Measurements from ENCODE around the gene HLA-E. TPM values are rescaled to one million over a fixed set of nuclear protein-coding genes. Genes with fewer than 3 reads are reported as not detected.
A peak's percentile ranks its signal among the peaks of the same experiment; 100 is the strongest.
"Not testable (repeated sequence)": the region's sequence is repeated elsewhere in the genome, so short reads cannot be mapped to it uniquely, and the experiment has no call there.

HLA-E gene
- total RNA-seq, 3 donors from 2014 or later = 420 to 803 (median 575) TPM

GRCh38 chr6:30511169-30511546, 21.8 kb downstream of the HLA-E start:
- DNase-seq (ENCODE audit: low spot score in 2 of 2) = no peak
- TF ChIP-seq CTCF (IDR thresholded peaks at IDR 0.05) (no peak), POLR2AphosphoS5 (IDR thresholded peaks at IDR 0.05) (no peak), POLR2A (IDR thresholded peaks at IDR 0.05) (no peak)
- Histone ChIP-seq H3K27ac (no peak overlapping the region), H3K4me1 (no peaks in the 10 kb centered on the region), H3K4me3 (no peak overlapping the region), H3K9me3 (no peaks in the 10 kb centered on the region), H3K27me3 (no peaks in the 10 kb centered on the region), H3K36me3 (no peaks in the 10 kb centered on the region)
- intact Hi-C loops (cut with DNase I; ENCODE audit: low total_unique reads) = no loop called here

- H3K27ac ChIP-seq = no peak overlapping the region
- H3K4me3 ChIP-seq = no peak overlapping the region
- H3K36me3 ChIP-seq = no peaks in the 10 kb centered on the region
- H3K9me3 ChIP-seq = no peaks in the 10 kb centered on the region
- intact Hi-C loops (cut with DNase I; ENCODE audit: low total_unique reads) = no loop called here
- H3K4me1 ChIP-seq = no peaks in the 10 kb centered on the region
- H3K27me3 ChIP-seq = no peaks in the 10 kb centered on the region
- TF ChIP-seq POLR2AphosphoS5 (IDR thresholded peaks at IDR 0.05) = no peak
- TF ChIP-seq CTCF (IDR thresholded peaks at IDR 0.05) = no peak
- no peak for TF ChIP-seq POLR2A (IDR thresholded peaks at IDR 0.05)
- DNase-seq (ENCODE audit: low spot score in 2 of 2) = no peak
These were observed 24.1 kb downstream of the HLA-E start for GRCh38 chr6:30513451-30513850.

GRCh38 chr6:30515106-30515505, 25.8 kb downstream of the HLA-E start:
- Histone ChIP-seq H3K27ac (peak overlapping the region; percentile 92 to 98), H3K27me3 (no peaks in the 10 kb centered on the region), H3K4me3 (no peak overlapping the region), H3K36me3 (no peaks in the 10 kb centered on the region), H3K4me1 (no peaks in the 10 kb centered on the region), H3K9me3 (no peaks in the 10 kb centered on the region)
- TF ChIP-seq CTCF (IDR thresholded peaks at IDR 0.05) (no peak), POLR2A (IDR thresholded peaks at IDR 0.05) (no peak), POLR2AphosphoS5 (IDR thresholded peaks at IDR 0.05) (no peak)
- DNase-seq (ENCODE audit: low spot score in 2 of 2) = no peak
- intact Hi-C loops (cut with DNase I; ENCODE audit: low total_unique reads) = no loop called here

- Histone ChIP-seq H3K27ac (peak overlapping the region; percentile 92 to 98), H3K4me3 (peak overlapping the region; percentile 42 to 69 (median 43)), H3K27me3 (no peaks in the 10 kb centered on the region), H3K9me3 (no peaks in the 10 kb centered on the region), H3K4me1 (no peaks in the 10 kb centered on the region), H3K36me3 (no peaks in the 10 kb centered on the region)
- peak; percentile 87 to 94 for DNase-seq (ENCODE audit: low spot score in 2 of 2)
- TF ChIP-seq CTCF (IDR thresholded peaks at IDR 0.05) (no peak), POLR2AphosphoS5 (IDR thresholded peaks at IDR 0.05) (peak; percentile 78 to 92 (median 92)), POLR2A (IDR thresholded peaks at IDR 0.05) (peak; percentile 51)
- intact Hi-C loops (cut with DNase I; ENCODE audit: low total_unique reads) = no loop called here
These were observed 26.8 kb downstream of the HLA-E start for GRCh38 chr6:30515944-30516753.

GRCh38 chr6:30516754-30517076, 27.4 kb downstream of the HLA-E start:
- Histone ChIP-seq H3K27ac (peak overlapping the region; percentile 58 to 92), H3K4me3 (peak overlapping the region; percentile 42 to 69 (median 43))
- DNase-seq (ENCODE audit: low spot score in 2 of 2); H3K9me3 ChIP-seq; intact Hi-C loops (cut with DNase I; ENCODE audit: low total_unique reads); H3K4me1 ChIP-seq; H3K27me3 ChIP-seq; H3K36me3 ChIP-seq: not testable (repeated sequence)

- DNase-seq (ENCODE audit: low spot score in 2 of 2); H3K36me3 ChIP-seq; H3K27me3 ChIP-seq; H3K4me3 ChIP-seq; H3K4me1 ChIP-seq; H3K9me3 ChIP-seq; intact Hi-C loops (cut with DNase I; ENCODE audit: low total_unique reads); H3K27ac ChIP-seq: not testable (repeated sequence)
These were observed 28.6 kb downstream of the HLA-E start for GRCh38 chr6:30517767-30518504.

GRCh38 chr6:30518505-30519145, 29.3 kb downstream of the HLA-E start:
- H3K27ac ChIP-seq; H3K36me3 ChIP-seq; intact Hi-C loops (cut with DNase I; ENCODE audit: low total_unique reads); H3K27me3 ChIP-seq; H3K4me3 ChIP-seq; H3K9me3 ChIP-seq; H3K4me1 ChIP-seq; DNase-seq (ENCODE audit: low spot score in 2 of 2): not testable (repeated sequence)

Measured in breast epithelium (tissue), 4 donors.